Left ventricle myocardium inferior (tissue), 1 donor: ENCODE results near the gene PCARE. TPM values are rescaled to one million over a fixed set of nuclear protein-coding genes. Genes with fewer than 3 reads are reported as not detected.

ENCODE experiments used
- DNase-seq: peaks from one replicate; pipeline ENCODE4 v3.0.0-alpha.2; 2020
- H3K27ac ChIP-seq: fragments of 200-600 bp; replicated peaks from 2 replicates; pipeline ENCODE4 v1.8.0; 2021
- H3K27me3 ChIP-seq: fragments of 200-600 bp; 2 replicates; pipeline ENCODE4 v1.8.0; 2021; ENCODE audit warnings: low read depth
- H3K36me3 ChIP-seq: fragments of 200-600 bp; 2 replicates; pipeline ENCODE4 v1.8.0; 2021
- H3K4me1 ChIP-seq: fragments of 200-600 bp; 2 replicates; pipeline ENCODE4 v1.8.0; 2021
- H3K4me3 ChIP-seq: fragments of 200-600 bp; 2 replicates; pipeline ENCODE4 v1.8.0; 2021; ENCODE audit warnings: mild to moderate bottlenecking, moderate library complexity
- H3K9me3 ChIP-seq: fragments of 200-600 bp; replicated peaks from 2 replicates; pipeline ENCODE4 v1.8.0; 2021
- intact Hi-C: fragments of 100-400 bp; cut with micrococcal nuclease; formaldehyde crosslinking; loops from one replicate; pipeline ENCODE4 v1.11.0; 2022
- total RNA-seq: library from RNA; stranded (reverse); fragmentation: NEBNext Ultra II Directional; extraction: Animal tissue kit (Norgen Biotek cat#: 25700); gene quantifications from one replicate; pipeline ENCODE4 v1.2.1, GENCODE V29; 2021
- TF ChIP-seq, protein P1 (sequence below): fragments of 200-600 bp; IDR thresholded peaks from 2 replicates; pipeline ENCODE4 v1.8.0; 2021; ENCODE audit warnings: antibody characterized with exemption, mild to moderate bottlenecking, borderline replicate concordance
- donor health status: DM: no; HTN: yes; CAD: no; lungs with severe emphysema.

Gene PCARE
- total RNA-seq, 1 donor from 2014 or later: 0.74 TPM

DNA sequence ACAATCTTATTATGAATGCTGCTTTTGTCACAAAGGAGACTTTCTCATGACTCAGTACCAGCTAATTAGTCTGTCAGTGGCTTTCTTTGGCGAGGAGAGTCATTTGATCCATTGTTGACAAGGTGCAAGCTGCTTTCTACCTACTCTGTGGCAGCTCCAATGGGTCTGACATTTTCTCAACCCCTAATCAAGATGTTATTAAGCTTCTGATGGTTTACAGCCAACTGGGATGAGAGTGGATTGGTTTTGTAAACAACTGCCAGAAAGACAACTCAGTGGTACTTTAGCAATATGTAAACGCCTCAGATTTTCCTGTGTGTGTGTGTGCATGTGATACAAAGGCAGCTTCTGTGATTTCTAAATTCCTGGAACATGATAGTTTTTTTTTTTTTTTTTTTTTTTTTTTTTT is 32.7 kb upstream of the PCARE start:
- Histone ChIP-seq H3K27ac (no peak overlapping the region), H3K36me3 (no peaks in the 10 kb centered on the region), H3K4me1 (no peaks in the 10 kb centered on the region), H3K4me3 (no peak overlapping the region), H3K27me3 (no peaks in the 10 kb centered on the region), H3K9me3 (no peaks in the 10 kb centered on the region)
- intact Hi-C loops: no loop called here
- TF ChIP-seq, protein P1, sequence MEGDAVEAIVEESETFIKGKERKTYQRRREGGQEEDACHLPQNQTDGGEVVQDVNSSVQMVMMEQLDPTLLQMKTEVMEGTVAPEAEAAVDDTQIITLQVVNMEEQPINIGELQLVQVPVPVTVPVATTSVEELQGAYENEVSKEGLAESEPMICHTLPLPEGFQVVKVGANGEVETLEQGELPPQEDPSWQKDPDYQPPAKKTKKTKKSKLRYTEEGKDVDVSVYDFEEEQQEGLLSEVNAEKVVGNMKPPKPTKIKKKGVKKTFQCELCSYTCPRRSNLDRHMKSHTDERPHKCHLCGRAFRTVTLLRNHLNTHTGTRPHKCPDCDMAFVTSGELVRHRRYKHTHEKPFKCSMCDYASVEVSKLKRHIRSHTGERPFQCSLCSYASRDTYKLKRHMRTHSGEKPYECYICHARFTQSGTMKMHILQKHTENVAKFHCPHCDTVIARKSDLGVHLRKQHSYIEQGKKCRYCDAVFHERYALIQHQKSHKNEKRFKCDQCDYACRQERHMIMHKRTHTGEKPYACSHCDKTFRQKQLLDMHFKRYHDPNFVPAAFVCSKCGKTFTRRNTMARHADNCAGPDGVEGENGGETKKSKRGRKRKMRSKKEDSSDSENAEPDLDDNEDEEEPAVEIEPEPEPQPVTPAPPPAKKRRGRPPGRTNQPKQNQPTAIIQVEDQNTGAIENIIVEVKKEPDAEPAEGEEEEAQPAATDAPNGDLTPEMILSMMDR: no peak
- DNase-seq: no peak

DNA sequence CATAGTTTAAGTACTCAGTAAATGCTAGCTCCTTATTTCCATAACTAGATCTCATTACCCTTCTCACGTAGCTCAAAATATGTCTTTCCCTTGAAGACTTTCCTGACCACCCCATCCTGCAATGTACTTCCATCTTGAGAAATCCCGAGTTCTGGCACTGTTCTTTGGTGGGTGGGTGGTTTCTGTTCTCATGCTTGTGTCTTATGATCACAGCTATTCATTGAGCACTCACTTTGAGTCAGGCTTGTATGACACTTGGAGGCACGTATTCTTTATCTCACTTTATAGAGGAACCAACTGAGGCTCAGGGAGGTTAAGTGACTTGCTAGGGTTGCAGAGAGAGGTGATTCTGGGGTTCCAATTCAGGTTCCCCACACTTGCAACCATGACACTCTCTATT is 31.9 kb upstream of the PCARE start:
- TF ChIP-seq, protein P1: no peak
- H3K27ac ChIP-seq: no peak overlapping the region
- no peak for DNase-seq
- intact Hi-C loops: no loop called here
- H3K27me3 ChIP-seq: no peaks in the 10 kb centered on the region
- H3K9me3 ChIP-seq: no peaks in the 10 kb centered on the region
- no peaks in the 10 kb centered on the region for H3K36me3 ChIP-seq
- no peaks in the 10 kb centered on the region for H3K4me1 ChIP-seq
- H3K4me3 ChIP-seq: no peak overlapping the region

DNA sequence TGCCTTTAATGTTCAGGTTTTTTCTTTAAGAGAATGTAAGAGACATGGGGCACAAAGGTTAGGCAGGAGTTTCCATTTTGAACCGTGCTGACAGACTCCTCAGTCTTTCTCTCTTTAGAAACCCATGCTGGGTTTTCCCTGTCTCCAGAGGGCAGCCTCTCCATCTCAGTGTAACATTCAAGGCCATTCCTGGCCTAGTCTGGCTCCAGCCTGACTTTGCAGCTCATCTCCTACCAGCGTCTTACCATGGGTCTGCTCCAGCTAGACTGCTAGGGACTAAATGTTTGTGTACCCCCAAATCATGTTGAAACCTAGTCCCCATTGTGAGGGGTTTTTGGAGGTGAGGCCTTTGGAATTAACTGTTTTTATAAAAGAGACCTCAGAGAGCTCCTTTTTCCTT is 31.1 kb upstream of the PCARE start:
- Histone ChIP-seq H3K36me3 (no peaks in the 10 kb centered on the region), H3K4me1 (no peaks in the 10 kb centered on the region), H3K9me3 (no peaks in the 10 kb centered on the region), H3K27ac (no peak overlapping the region), H3K27me3 (no peaks in the 10 kb centered on the region), H3K4me3 (no peak overlapping the region)
- intact Hi-C loops: no loop called here
- TF ChIP-seq, protein P1: no peak
- DNase-seq: no peak

DNA sequence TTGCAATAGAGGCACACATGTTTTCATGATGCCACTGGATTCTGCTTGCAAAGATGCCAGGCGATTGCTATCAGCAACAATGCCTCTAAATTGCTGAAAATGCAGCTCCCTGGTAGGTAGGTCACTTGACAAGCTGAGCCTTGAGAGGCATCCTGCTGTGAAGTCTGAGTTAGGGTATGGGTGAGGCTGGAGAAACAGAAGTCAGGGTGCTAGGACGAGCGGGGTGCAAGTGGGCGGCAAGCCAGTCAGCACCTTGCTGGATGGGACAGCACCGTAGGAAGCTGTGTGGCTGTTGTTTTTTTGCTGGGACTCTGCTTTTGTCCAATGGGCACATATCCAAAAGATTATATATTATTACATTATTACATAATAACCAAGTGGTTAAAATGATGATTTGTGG is 30.4 kb upstream of the PCARE start:
- intact Hi-C loops: no loop called here
- TF ChIP-seq, protein P1: no peak

DNA sequence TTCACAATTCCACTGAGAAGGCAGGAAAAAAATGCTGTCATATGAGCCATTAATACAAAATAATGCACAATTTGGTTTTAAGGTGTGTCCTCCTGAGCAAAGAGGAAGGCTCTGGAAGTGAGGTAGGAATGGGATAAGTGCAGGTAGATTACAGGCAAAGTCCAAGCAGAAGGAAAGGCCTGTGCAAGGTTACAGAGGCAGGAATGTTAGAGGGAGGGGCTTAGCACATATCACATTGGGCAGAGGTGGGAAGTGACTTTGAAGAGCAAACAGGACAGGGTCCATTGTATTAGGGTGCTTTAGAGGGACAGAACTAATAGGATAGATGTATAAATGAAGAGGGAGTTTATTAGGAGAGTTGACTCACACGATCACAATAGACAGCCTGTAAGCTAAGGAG is 26.2 kb upstream of the PCARE start:
- no peaks in the 10 kb centered on the region for H3K36me3 ChIP-seq
- no peak overlapping the region for H3K27ac ChIP-seq
- TF ChIP-seq, protein P1: no peak
- no peaks in the 10 kb centered on the region for H3K4me1 ChIP-seq
- H3K4me3 ChIP-seq: no peak overlapping the region
- intact Hi-C loops: no loop called here
- H3K27me3 ChIP-seq: no peaks in the 10 kb centered on the region
- no peak for DNase-seq
- H3K9me3 ChIP-seq: no peaks in the 10 kb centered on the region

More for the DNA sequence above, 30.4 kb upstream of the PCARE start:
- no peaks in the 10 kb centered on the region for H3K4me1 ChIP-seq
- no peaks in the 10 kb centered on the region for H3K36me3 ChIP-seq
- H3K4me3 ChIP-seq: no peak overlapping the region
- no peak for DNase-seq
- H3K27ac ChIP-seq: no peak overlapping the region
- H3K9me3 ChIP-seq: no peaks in the 10 kb centered on the region
- H3K27me3 ChIP-seq: no peaks in the 10 kb centered on the region

DNA sequence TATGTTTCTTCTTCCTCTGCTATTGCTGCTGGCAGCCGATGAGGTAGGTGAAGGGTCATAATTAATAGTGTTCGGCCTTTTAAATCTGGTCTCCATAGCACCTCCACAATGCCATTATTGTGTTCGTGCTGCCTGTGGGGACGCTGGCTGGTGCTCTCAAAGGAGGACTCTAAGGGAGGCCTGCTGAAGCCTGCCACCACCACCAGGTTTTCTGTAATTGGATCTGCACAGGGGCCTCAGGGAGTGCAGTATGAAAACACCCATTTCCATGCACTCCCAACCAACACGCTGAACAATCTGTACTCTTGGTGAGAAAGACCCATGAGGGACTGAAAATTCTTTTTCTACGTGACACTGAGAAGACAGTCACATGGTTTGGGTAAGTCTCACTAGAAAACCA is 23.2 kb upstream of the PCARE start:
- Histone ChIP-seq H3K36me3 (no peaks in the 10 kb centered on the region), H3K27ac (no peak overlapping the region), H3K4me3 (no peak overlapping the region), H3K27me3 (no peaks in the 10 kb centered on the region), H3K4me1 (no peaks in the 10 kb centered on the region), H3K9me3 (no peaks in the 10 kb centered on the region)
- intact Hi-C loops: no loop called here
- DNase-seq: no peak
- TF ChIP-seq, protein P1: no peak
